Vagina (tissue), 2 donors: ENCODE results near the gene LIN37.

Experiments used
- CTCF ChIP-seq, 3 experiments: fragments of 450-650 bp in 2 of 3; fragments of 200-600 bp in 1 of 3; sonication (generic) in 1 of 3; IDR thresholded peaks; one replicate each; pipeline ENCODE4 v1.5.1; 2017 to 2019; ENCODE audit warnings: antibody characterized with exemption in 3 of 3, mild to moderate bottlenecking in 2 of 3, moderate library complexity in 2 of 3
- POLR2A ChIP-seq, 2 donors: fragments of 450-650 bp; IDR thresholded peaks; one replicate each; pipeline ENCODE4 v1.6.1; 2017; ENCODE audit warnings: antibody characterized with exemption in 2 of 2, mild to moderate bottlenecking in 2 of 2, moderate library complexity in 2 of 2

- TF ChIP-seq CTCF (IDR thresholded peaks at IDR 0.05): no peak
- no peak for TF ChIP-seq POLR2A (IDR thresholded peaks at IDR 0.05)
Observed at GRCh38 chr19:35801828-35802227, 53.5 kb downstream of the LIN37 start.
